GM15510 (cell line): ENCODE results near the gene SLC16A10.

ENCODE experiments used
- POLR2A ChIP-seq: IDR thresholded peaks from 3 replicates; pipeline ENCODE4 v1.6.1; 2011; ENCODE audit warnings: borderline replicate concordance; ENCODE audit not compliant: insufficient read length; ENCODE audit errors: extremely low read depth

The SLC16A10 gene

GRCh38 chr6:111280445-111280955, 193.2 kb downstream of the SLC16A10 start:
- TF ChIP-seq POLR2A = no peak
